ENCODE measurements around the gene ZNF813. TPM values are rescaled to one million over a fixed set of nuclear protein-coding genes. Genes with fewer than 3 reads are reported as not detected.
"Not testable (repeated sequence)": the region's sequence is repeated elsewhere in the genome, so short reads cannot be mapped to it uniquely, and the experiment has no call there.

Gene ZNF813
- total and polyA plus RNA-seq, 2 experiments from 2014 or later = 6.4 to 29.3 TPM

- not testable (repeated sequence) for H3K9me2 ChIP-seq (ENCODE audit: insufficient read depth); H3K36me3 ChIP-seq (ENCODE audit: insufficient read depth); H2AFZ ChIP-seq; H3K79me2 ChIP-seq (replicated peaks; ENCODE audit: insufficient read depth); H3K9me3 Mint-ChIP-seq; H3K27me3 Mint-ChIP-seq (ENCODE audit: insufficient read depth, low read depth, poor library complexity); H3F3A ChIP-seq (replicated peaks; ENCODE audit: low read depth); H3K4me3 Mint-ChIP-seq; H3K27ac Mint-ChIP-seq; H4K20me1 ChIP-seq (replicated peaks; ENCODE audit: insufficient read depth); H3K36me3 Mint-ChIP-seq (ENCODE audit: low read depth); H3K27me3 ChIP-seq (ENCODE audit: insufficient read depth); H3K27ac ChIP-seq (ENCODE audit: low read depth)
- H3K4me2 ChIP-seq = peak overlapping the region; percentile 51
- H3K4me1 ChIP-seq (ENCODE audit: insufficient read depth) = peaks cover 10% of the 10 kb centered on the region; the same call in 1 of the 2 replicates
- ATAC-seq = peak; percentile 82
- peaks cover 15% of the 10 kb centered on the region for H3K4me1 Mint-ChIP-seq
- peak; percentile 37 for DNase-seq (ENCODE audit: low spot score)
- H3K4me3 ChIP-seq = 0 out of 2 replicates have a peak overlapping the region, but pooled peaks have one; percentile 38
These were observed 44.5 kb upstream of the ZNF813 start for GRCh38 chr19:53423074-53423473.

- Mint-ChIP-seq H3K4me1 (peaks cover 15% of the 10 kb centered on the region), H3K4me3 (peak overlapping the region; percentile 57)
- not testable (repeated sequence) for H3K9me2 ChIP-seq (ENCODE audit: insufficient read depth); H3K36me3 Mint-ChIP-seq (ENCODE audit: low read depth); H3K79me2 ChIP-seq (replicated peaks; ENCODE audit: insufficient read depth); H3K27me3 Mint-ChIP-seq (ENCODE audit: insufficient read depth, low read depth, poor library complexity); H3K27ac Mint-ChIP-seq; H4K20me1 ChIP-seq (replicated peaks; ENCODE audit: insufficient read depth); H3F3A ChIP-seq (replicated peaks; ENCODE audit: low read depth); H3K9me3 Mint-ChIP-seq; H2AFZ ChIP-seq; H3K36me3 ChIP-seq (ENCODE audit: insufficient read depth); H3K27me3 ChIP-seq (ENCODE audit: insufficient read depth)
- TF ChIP-seq CTCF (conservative IDR thresholded peaks at IDR 0.05; ENCODE audit: low read depth in 2 of 2) = peak; percentile 29 to 36
- Histone ChIP-seq H3K4me3 (peak overlapping the region; percentile 33), H3K4me1 (ENCODE audit: insufficient read depth) (peaks cover 10% of the 10 kb centered on the region; the same call in 1 of the 2 replicates), H3K4me2 (peak overlapping the region; percentile 60), H3K27ac (ENCODE audit: low read depth) (0 out of 2 replicates have a peak overlapping the region, but pooled peaks have one; percentile 52)
- ATAC-seq (peak; percentile 67), DNase-seq (ENCODE audit: low spot score) (peak; percentile 27)
These were observed 43.9 kb upstream of the ZNF813 start for GRCh38 chr19:53423680-53424079.

GRCh38 chr19:53424968-53425597 is 42.5 kb upstream of the ZNF813 start:
- no peak overlapping the region for H2AFZ ChIP-seq
- H3K27ac ChIP-seq (ENCODE audit: low read depth) = no peak overlapping the region
- H3K9me3 Mint-ChIP-seq = no peaks in the 10 kb centered on the region
- H3K27me3 ChIP-seq (ENCODE audit: insufficient read depth) = no peaks in the 10 kb centered on the region
- DNase-seq (ENCODE audit: low spot score) (peak; percentile 94), ATAC-seq (peak; percentile 87)
- peaks cover 9% of the 10 kb centered on the region; the same call in 1 of the 2 replicates for H3K36me3 ChIP-seq (ENCODE audit: insufficient read depth)
- H3F3A ChIP-seq (replicated peaks; ENCODE audit: low read depth) = no peaks in the 10 kb centered on the region
- 0 out of 2 replicates have a peak overlapping the region, but pooled peaks have one; percentile 46 for H3K4me2 ChIP-seq
- peak overlapping the region; percentile 34; the same call in 1 of the 3 replicates for H3K4me3 Mint-ChIP-seq
- H3K79me2 ChIP-seq (replicated peaks; ENCODE audit: insufficient read depth) = no peaks in the 10 kb centered on the region
- no peaks in the 10 kb centered on the region for H3K36me3 Mint-ChIP-seq (ENCODE audit: low read depth)
- no peaks in the 10 kb centered on the region for H3K9me2 ChIP-seq (ENCODE audit: insufficient read depth)
- H3K27ac Mint-ChIP-seq = no peak overlapping the region
- no peak overlapping the region for H3K4me3 ChIP-seq
- peaks cover 3% of the 10 kb centered on the region for H3K27me3 Mint-ChIP-seq (ENCODE audit: insufficient read depth, low read depth, poor library complexity)
- H4K20me1 ChIP-seq (replicated peaks; ENCODE audit: insufficient read depth) = no peaks in the 10 kb centered on the region
- TF ChIP-seq CTCF (conservative IDR thresholded peaks at IDR 0.05; ENCODE audit: low read depth in 2 of 2) (peak; percentile 82 to 95), JUNB (IDR thresholded peaks at IDR 0.05; ENCODE audit: unreplicated experiment) (no peak)
- H3K4me1 ChIP-seq (ENCODE audit: insufficient read depth) = peaks cover 10% of the 10 kb centered on the region; the same call in 1 of the 2 replicates
- H3K4me1 Mint-ChIP-seq = peaks cover 15% of the 10 kb centered on the region

Measured in GM23338 (cell line).